ENCODE measurements around the gene MTA3. TPM values are rescaled to one million over a fixed set of nuclear protein-coding genes. Genes with fewer than 3 reads are reported as not detected.
A peak's percentile ranks its signal among the peaks of the same experiment; 100 is the strongest.
"Not testable (repeated sequence)": the region's sequence is repeated elsewhere in the genome, so short reads cannot be mapped to it uniquely, and the experiment has no call there.

Gene MTA3
- total RNA-seq, 2 donors from 2014 or later = 23.0 to 30.8 TPM

GRCh38 chr2:42639340-42640077, 71.1 kb downstream of the MTA3 start:
- H3K27me3 ChIP-seq (replicated peaks; ENCODE audit: insufficient read depth) = no peaks in the 10 kb centered on the region
- H3K9me3 ChIP-seq = no peaks in the 10 kb centered on the region
- ATAC-seq (ENCODE audit: insufficient number of reproducible peaks, low FRiP score, low read depth) (no peak), DNase-seq (ENCODE audit: low spot score) (no peak)
- H3K4me1 ChIP-seq (ENCODE audit: control insufficient read depth in 1 of 2, low read depth in 2 of 2) = peaks cover 0 to 6% of the 10 kb centered on the region in 2 donors
- TF ChIP-seq CTCF (IDR thresholded peaks at IDR 0.05) = no peak
- no peak overlapping the region for H3K27ac ChIP-seq
- no peaks in the 10 kb centered on the region for H3K36me3 ChIP-seq
- peak overlapping the region; percentile 1 for H3K4me3 ChIP-seq

- Histone ChIP-seq H3K36me3 (no peaks in the 10 kb centered on the region), H3K9me3 (no peaks in the 10 kb centered on the region), H3K4me3 (no peak overlapping the region), H3K27ac (no peak overlapping the region), H3K4me1 (ENCODE audit: control insufficient read depth in 1 of 2, low read depth in 2 of 2) (peaks cover 0 to 6% of the 10 kb centered on the region in 2 donors), H3K27me3 (replicated peaks; ENCODE audit: insufficient read depth) (no peaks in the 10 kb centered on the region)
- DNase-seq (ENCODE audit: low spot score) = no peak
- no peak for ATAC-seq (ENCODE audit: insufficient number of reproducible peaks, low FRiP score, low read depth)
- TF ChIP-seq CTCF (IDR thresholded peaks at IDR 0.05) = no peak
Measured at GRCh38 chr2:42640261-42640660, 71.8 kb downstream of the MTA3 start.

GRCh38 chr2:42642371-42642770, 73.9 kb downstream of the MTA3 start:
- not testable (repeated sequence) for ATAC-seq (ENCODE audit: insufficient number of reproducible peaks, low FRiP score, low read depth)

GRCh38 chr2:42645551-42645950, 77.1 kb downstream of the MTA3 start:
- Histone ChIP-seq H3K9me3 (no peaks in the 10 kb centered on the region), H3K27ac (no peak overlapping the region), H3K27me3 (replicated peaks; ENCODE audit: insufficient read depth) (no peaks in the 10 kb centered on the region), H3K4me1 (ENCODE audit: control insufficient read depth in 1 of 2, low read depth in 2 of 2) (no peaks in the 10 kb centered on the region), H3K4me3 (no peak overlapping the region), H3K36me3 (peaks cover 10% of the 10 kb centered on the region)
- no peak for DNase-seq (ENCODE audit: low spot score)
- no peak for ATAC-seq (ENCODE audit: insufficient number of reproducible peaks, low FRiP score, low read depth)
- TF ChIP-seq CTCF (IDR thresholded peaks at IDR 0.05) = no peak

More at GRCh38 chr2:42642371-42642770, 73.9 kb downstream of the MTA3 start:
- H3K9me3 ChIP-seq; H3K27ac ChIP-seq; H3K4me1 ChIP-seq (ENCODE audit: control insufficient read depth in 1 of 2, low read depth in 2 of 2); H3K36me3 ChIP-seq; H3K4me3 ChIP-seq; DNase-seq (ENCODE audit: low spot score); H3K27me3 ChIP-seq (replicated peaks; ENCODE audit: insufficient read depth): not testable (repeated sequence)

DNA sequence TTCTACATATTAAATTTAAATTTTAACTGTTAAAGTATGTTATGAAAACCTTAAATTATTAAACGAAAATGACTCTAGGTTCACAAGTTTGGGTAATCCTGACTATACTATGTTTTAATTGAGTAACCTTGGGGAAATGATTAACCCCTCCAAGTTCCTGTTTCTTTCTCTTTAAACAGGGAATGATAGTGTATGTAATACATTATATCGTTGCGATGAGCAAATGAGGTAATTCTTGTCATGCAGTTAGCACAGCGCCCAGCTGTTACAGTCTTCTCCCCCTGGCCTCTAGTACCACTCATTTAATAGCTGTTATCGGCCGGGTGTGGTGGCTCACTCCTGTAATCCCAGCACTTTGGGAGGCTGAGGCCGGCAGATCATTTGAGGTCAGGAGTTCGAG, 80.4 kb downstream of the MTA3 start:
- no peak for DNase-seq (ENCODE audit: low spot score)
- no peak for ATAC-seq (ENCODE audit: insufficient number of reproducible peaks, low FRiP score, low read depth)
- Histone ChIP-seq H3K27ac (no peak overlapping the region), H3K9me3 (no peaks in the 10 kb centered on the region), H3K4me1 (ENCODE audit: control insufficient read depth in 1 of 2, low read depth in 2 of 2) (no peaks in the 10 kb centered on the region), H3K27me3 (replicated peaks; ENCODE audit: insufficient read depth) (no peaks in the 10 kb centered on the region), H3K4me3 (no peak overlapping the region), H3K36me3 (peaks cover 10% of the 10 kb centered on the region)
- no peak for TF ChIP-seq CTCF (IDR thresholded peaks at IDR 0.05)

DNA sequence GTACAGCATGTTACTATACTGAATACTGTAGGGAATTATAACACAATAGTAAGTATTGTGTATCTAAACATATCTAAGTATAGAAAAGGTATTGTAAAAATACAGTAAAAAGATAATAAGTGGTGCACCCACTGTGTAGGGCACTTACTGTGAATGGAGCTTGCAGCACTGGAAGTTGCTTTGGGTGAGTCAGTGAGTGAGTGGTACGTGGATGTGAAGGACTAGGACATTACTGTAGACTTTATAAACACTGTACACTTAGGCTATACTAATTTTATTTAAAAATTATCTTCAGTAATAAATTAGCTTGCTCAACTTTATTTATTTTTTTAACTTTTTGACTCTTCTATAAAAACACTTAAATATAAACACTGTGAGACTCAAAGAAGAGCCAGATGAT, 82.6 kb downstream of the MTA3 start:
- Histone ChIP-seq H3K27ac (no peak overlapping the region), H3K4me1 (ENCODE audit: control insufficient read depth in 1 of 2, low read depth in 2 of 2) (no peaks in the 10 kb centered on the region), H3K9me3 (no peaks in the 10 kb centered on the region), H3K4me3 (no peak overlapping the region), H3K27me3 (replicated peaks; ENCODE audit: insufficient read depth) (no peaks in the 10 kb centered on the region), H3K36me3 (peaks cover 7% of the 10 kb centered on the region)
- no peak for DNase-seq (ENCODE audit: low spot score)
- TF ChIP-seq CTCF (IDR thresholded peaks at IDR 0.05) = no peak
- ATAC-seq (ENCODE audit: insufficient number of reproducible peaks, low FRiP score, low read depth) = no peak
